ENCODE measurements around the gene TRPM3.

Gene TRPM3

DNA sequence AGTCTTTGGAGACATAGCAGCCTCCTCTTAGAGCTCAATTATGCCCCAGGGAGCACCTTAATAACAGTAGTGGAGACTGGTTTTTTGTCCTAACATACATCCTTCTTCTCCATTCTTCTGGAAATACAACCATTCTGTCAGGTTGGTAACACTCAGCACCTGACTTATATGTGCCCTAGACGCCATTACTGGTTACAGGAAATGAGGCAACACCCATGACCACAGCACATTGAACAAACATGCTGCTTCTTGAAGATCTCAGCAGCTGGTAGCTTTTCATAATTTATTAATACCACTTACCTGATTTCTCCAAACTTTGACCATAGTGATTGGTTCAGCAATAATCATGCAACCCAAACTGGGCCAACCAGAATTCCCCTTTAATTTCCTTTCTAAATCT, 25.1 kb upstream of the TRPM3 start:
- no peak overlapping the region for H3K4me3 ChIP-seq (ENCODE audit: low read depth, low read length)

GRCh38 chr9:71145179-71145578, 23.8 kb upstream of the TRPM3 start:
- Histone ChIP-seq H3K4me1 (no peaks in the 10 kb centered on the region), H3K27me3 (ENCODE audit: control insufficient read depth, insufficient read depth, low read length) (no peaks in the 10 kb centered on the region), H2AFZ (no peak overlapping the region), H3K27ac (no peak overlapping the region), H3K4me3 (ENCODE audit: low read depth, low read length) (no peak overlapping the region), H3K4me2 (ENCODE audit: low read length) (no peak overlapping the region), H3K36me3 (ENCODE audit: control insufficient read depth, insufficient read depth, low read length) (no peaks in the 10 kb centered on the region), H3K9me3 (ENCODE audit: control insufficient read depth, low read length) (no peaks in the 10 kb centered on the region), H3K79me2 (no peaks in the 10 kb centered on the region), H3K9ac (no peak overlapping the region)
- TF ChIP-seq, protein P1, sequence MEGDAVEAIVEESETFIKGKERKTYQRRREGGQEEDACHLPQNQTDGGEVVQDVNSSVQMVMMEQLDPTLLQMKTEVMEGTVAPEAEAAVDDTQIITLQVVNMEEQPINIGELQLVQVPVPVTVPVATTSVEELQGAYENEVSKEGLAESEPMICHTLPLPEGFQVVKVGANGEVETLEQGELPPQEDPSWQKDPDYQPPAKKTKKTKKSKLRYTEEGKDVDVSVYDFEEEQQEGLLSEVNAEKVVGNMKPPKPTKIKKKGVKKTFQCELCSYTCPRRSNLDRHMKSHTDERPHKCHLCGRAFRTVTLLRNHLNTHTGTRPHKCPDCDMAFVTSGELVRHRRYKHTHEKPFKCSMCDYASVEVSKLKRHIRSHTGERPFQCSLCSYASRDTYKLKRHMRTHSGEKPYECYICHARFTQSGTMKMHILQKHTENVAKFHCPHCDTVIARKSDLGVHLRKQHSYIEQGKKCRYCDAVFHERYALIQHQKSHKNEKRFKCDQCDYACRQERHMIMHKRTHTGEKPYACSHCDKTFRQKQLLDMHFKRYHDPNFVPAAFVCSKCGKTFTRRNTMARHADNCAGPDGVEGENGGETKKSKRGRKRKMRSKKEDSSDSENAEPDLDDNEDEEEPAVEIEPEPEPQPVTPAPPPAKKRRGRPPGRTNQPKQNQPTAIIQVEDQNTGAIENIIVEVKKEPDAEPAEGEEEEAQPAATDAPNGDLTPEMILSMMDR (IDR thresholded peaks at IDR 0.05) = no peak

More for the DNA sequence above, 25.1 kb upstream of the TRPM3 start:
- no peaks in the 10 kb centered on the region for H3K9me3 ChIP-seq (ENCODE audit: control insufficient read depth, low read length)
- H3K4me1 ChIP-seq = no peaks in the 10 kb centered on the region
- H3K27me3 ChIP-seq (ENCODE audit: control insufficient read depth, insufficient read depth, low read length) = no peaks in the 10 kb centered on the region
- no peaks in the 10 kb centered on the region for H3K36me3 ChIP-seq (ENCODE audit: control insufficient read depth, insufficient read depth, low read length)
- no peak overlapping the region for H3K9ac ChIP-seq
- H3K27ac ChIP-seq = no peak overlapping the region
- TF ChIP-seq, protein P1 (IDR thresholded peaks at IDR 0.05) = no peak
- no peaks in the 10 kb centered on the region for H3K79me2 ChIP-seq
- no peak overlapping the region for H3K4me2 ChIP-seq (ENCODE audit: low read length)
- H2AFZ ChIP-seq = no peak overlapping the region

DNA sequence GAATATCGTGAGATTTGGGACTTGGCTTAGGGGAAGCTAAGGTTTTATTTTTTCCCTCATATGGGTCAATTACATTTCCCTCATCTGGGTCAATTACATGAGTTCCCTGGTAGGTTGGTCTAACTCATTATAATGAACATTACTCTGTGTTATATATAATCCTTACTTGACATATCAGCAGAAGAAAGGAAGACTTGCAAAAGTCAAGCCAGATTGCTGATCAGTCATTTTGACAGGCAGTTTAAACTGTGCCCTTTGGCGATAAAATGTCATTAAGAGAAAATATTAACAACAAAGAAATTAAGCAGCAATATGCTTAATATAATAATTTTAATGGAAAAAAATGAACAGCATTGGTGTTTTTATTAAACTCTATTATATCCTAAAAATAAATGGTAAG, 23.1 kb upstream of the TRPM3 start:
- Histone ChIP-seq H3K27ac (no peak overlapping the region), H3K27me3 (ENCODE audit: control insufficient read depth, insufficient read depth, low read length) (no peaks in the 10 kb centered on the region), H3K4me1 (no peaks in the 10 kb centered on the region), H3K79me2 (no peaks in the 10 kb centered on the region), H3K4me3 (ENCODE audit: low read depth, low read length) (no peak overlapping the region), H3K9me3 (ENCODE audit: control insufficient read depth, low read length) (no peaks in the 10 kb centered on the region), H3K36me3 (ENCODE audit: control insufficient read depth, insufficient read depth, low read length) (no peaks in the 10 kb centered on the region), H3K4me2 (ENCODE audit: low read length) (no peak overlapping the region), H3K9ac (no peak overlapping the region), H2AFZ (no peak overlapping the region)
- TF ChIP-seq, protein P1 (IDR thresholded peaks at IDR 0.05) = no peak

DNA sequence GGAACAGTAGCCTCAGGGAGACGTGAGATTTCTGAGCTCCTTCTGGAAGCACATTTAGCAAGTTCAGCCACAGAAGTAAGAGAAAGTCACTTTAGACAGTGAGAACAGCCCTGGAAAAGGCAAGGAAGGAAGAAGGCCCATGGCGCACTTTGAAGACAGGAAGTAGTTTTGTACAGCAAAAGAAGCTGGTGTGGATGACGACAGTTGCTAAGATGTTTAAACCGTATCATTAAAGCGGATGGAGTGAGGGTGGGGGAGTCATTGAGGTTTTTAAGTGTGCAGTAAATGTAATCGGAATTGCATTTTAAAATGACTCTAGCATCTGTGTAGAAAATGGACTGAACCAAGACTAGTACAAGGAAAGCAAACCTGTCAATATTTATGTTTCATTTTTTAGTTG, 15.3 kb upstream of the TRPM3 start:
- no peak overlapping the region for H3K27ac ChIP-seq
- H2AFZ ChIP-seq = no peak overlapping the region
- H3K27me3 ChIP-seq (ENCODE audit: control insufficient read depth, insufficient read depth, low read length) = no peaks in the 10 kb centered on the region
- no peak overlapping the region for H3K9ac ChIP-seq
- no peak overlapping the region for H3K4me3 ChIP-seq (ENCODE audit: low read depth, low read length)
- H3K36me3 ChIP-seq (ENCODE audit: control insufficient read depth, insufficient read depth, low read length) = no peaks in the 10 kb centered on the region
- TF ChIP-seq, protein P1 (IDR thresholded peaks at IDR 0.05) = no peak
- H3K79me2 ChIP-seq = no peaks in the 10 kb centered on the region
- H3K9me3 ChIP-seq (ENCODE audit: control insufficient read depth, low read length) = no peaks in the 10 kb centered on the region
- H3K4me2 ChIP-seq (ENCODE audit: low read length) = no peak overlapping the region
- H3K4me1 ChIP-seq = no peaks in the 10 kb centered on the region

GRCh38 chr9:71131145-71131544, 9.7 kb upstream of the TRPM3 start:
- Histone ChIP-seq H3K36me3 (ENCODE audit: control insufficient read depth, insufficient read depth, low read length) (no peaks in the 10 kb centered on the region), H3K4me2 (ENCODE audit: low read length) (no peak overlapping the region), H3K4me3 (ENCODE audit: low read depth, low read length) (no peak overlapping the region), H3K27me3 (ENCODE audit: control insufficient read depth, insufficient read depth, low read length) (no peaks in the 10 kb centered on the region), H3K4me1 (no peaks in the 10 kb centered on the region), H2AFZ (no peak overlapping the region), H3K9ac (no peak overlapping the region), H3K27ac (no peak overlapping the region), H3K79me2 (no peaks in the 10 kb centered on the region), H3K9me3 (ENCODE audit: control insufficient read depth, low read length) (no peaks in the 10 kb centered on the region)
- TF ChIP-seq, protein P1 (IDR thresholded peaks at IDR 0.05) = no peak
